Loucy (cell line): ENCODE measurements around the gene PRMT1.

Experiments used
- CTCF ChIP-seq: fragments of 200-600 bp; sonication (generic); conservative IDR thresholded peaks from 2 replicates; pipeline ENCODE4 v1.5.1; 2014; ENCODE audit warnings: mild to moderate bottlenecking, antibody characterized with exemption, low read length
- EZH2phosphoT487 ChIP-seq: fragments of 200-600 bp; IDR thresholded peaks from 2 replicates; pipeline ENCODE4 v1.6.1; 2018; ENCODE audit warnings: antibody characterized with exemption, mild to moderate bottlenecking, moderate library complexity, borderline replicate concordance

- TF ChIP-seq EZH2phosphoT487 (no peak), CTCF (no peak)
Observed at GRCh38 chr19:49660338-49660961, 16.6 kb upstream of the PRMT1 start.
